ENCODE measurements around the gene NTMT1. TPM values are rescaled to one million over a fixed set of nuclear protein-coding genes. Genes with fewer than 3 reads are reported as not detected.
A peak's percentile ranks its signal among the peaks of the same experiment; 100 is the strongest.

Gene NTMT1
- total and polyA plus RNA-seq, 9 of the 15 experiments (the other 6 are each of a cell fraction or from before 2014, with no cell fraction given), result 42.1 to 116 (median 74.7) TPM

DNA sequence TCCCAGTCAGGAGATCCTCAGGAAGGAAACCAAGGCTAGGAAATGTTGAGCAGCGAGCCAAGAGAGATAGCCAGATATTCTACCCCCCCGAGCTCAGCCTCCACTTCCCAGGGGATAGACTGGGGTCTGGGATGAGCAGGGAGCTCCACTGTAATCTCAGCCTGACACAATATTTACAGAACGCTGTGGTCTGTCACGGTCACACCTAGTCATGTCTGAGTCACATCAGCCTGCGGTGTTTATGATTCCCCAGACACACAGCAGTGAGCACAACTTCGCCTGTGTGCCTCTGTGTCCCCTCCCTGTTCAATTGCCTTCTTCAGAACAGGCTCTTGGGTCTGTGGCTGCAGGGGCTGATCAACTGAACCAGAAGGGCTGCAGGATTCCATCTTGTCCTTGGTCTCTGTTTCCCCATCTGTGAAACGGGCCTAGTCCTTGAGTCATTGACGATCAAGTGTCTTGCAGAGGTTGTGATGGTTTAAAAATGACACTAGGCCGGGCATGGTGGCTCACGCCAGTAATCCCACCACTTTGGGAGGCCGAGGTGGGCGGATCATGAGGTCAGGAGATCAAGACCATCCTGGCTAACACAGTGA lies 30.9 kb downstream of the NTMT1 start (continued):
- peak; percentile 74 for TF ChIP-seq JUND (IDR thresholded peaks at IDR 0.05; ENCODE audit: borderline replicate concordance, low read depth, low read length)
- peak; percentile 44; the same call in 1 of the 3 replicates for TF ChIP-seq JUND (tag; IDR thresholded peaks at IDR 0.05; ENCODE audit: borderline replicate concordance, low read depth, low read length)
- 0 out of 4 replicates have a peak, but pooled peaks of 1 of the 2 experiments have one; percentile 21 for TF ChIP-seq TRIM24 (IDR thresholded peaks at IDR 0.05)
- TF ChIP-seq, protein P1, sequence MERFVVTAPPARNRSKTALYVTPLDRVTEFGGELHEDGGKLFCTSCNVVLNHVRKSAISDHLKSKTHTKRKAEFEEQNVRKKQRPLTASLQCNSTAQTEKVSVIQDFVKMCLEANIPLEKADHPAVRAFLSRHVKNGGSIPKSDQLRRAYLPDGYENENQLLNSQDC (CRISPR knock-in tag; IDR thresholded peaks at IDR 0.05), result no peak
- peak; percentile 74 for TF ChIP-seq ATF3 (IDR thresholded peaks at IDR 0.05)
- no peak for TF ChIP-seq ATF3 (CRISPR knock-in tag; conservative IDR thresholded peaks at IDR 0.05)
- TF ChIP-seq MAFF (IDR thresholded peaks at IDR 0.05; ENCODE audit: low read length), result no peak
- peak; percentile 87 for TF ChIP-seq SMARCE1 (IDR thresholded peaks at IDR 0.05)
- TF ChIP-seq CBFA2T3 (IDR thresholded peaks at IDR 0.05), result peak; percentile 69
- TF ChIP-seq CBFA2T2 (conservative IDR thresholded peaks at IDR 0.05), result peak; percentile 57; the same call in 1 of the 2 replicates
- peak; percentile 20; the same call in 1 of the 2 replicates for TF ChIP-seq ESRRA (IDR thresholded peaks at IDR 0.05; ENCODE audit: borderline replicate concordance, low read depth)
- peak; percentile 35; the same call in 1 of the 2 replicates for TF ChIP-seq BHLHE40 (IDR thresholded peaks at IDR 0.05; ENCODE audit: low read length)
- no peak for TF ChIP-seq PRDM10 (IDR thresholded peaks at IDR 0.05; ENCODE audit: partially characterized antibody)
- peak; percentile 45 to 58; a peak in 3 of 4 replicates for TF ChIP-seq KDM1A (IDR thresholded peaks at IDR 0.05)
- peak; percentile 97 for TF ChIP-seq FOSL1 (tag; conservative IDR thresholded peaks at IDR 0.05)
- TF ChIP-seq ARID1B (IDR thresholded peaks at IDR 0.05), result peak; percentile 87
- TF ChIP-seq FOXA3 (CRISPR knock-in tag; conservative IDR thresholded peaks at IDR 0.05 in 1 of 2, IDR thresholded peaks at IDR 0.05 in 1 of 2), result peak; percentile 63 to 92
- peak; percentile 56; the same call in 1 of the 2 replicates for TF ChIP-seq BCOR (IDR thresholded peaks at IDR 0.05)
- TF ChIP-seq RCOR1 (IDR thresholded peaks at IDR 0.05; ENCODE audit: borderline replicate concordance in 1 of 2, low read depth in 2 of 2, low read length in 2 of 2), result peak in 1 of 2 experiments; percentile 29; a peak in 1 of 4 replicates
- no peak for TF ChIP-seq ILK (tag; IDR thresholded peaks at IDR 0.05; ENCODE audit: borderline replicate concordance, low read depth)
- TF ChIP-seq, protein P2, sequence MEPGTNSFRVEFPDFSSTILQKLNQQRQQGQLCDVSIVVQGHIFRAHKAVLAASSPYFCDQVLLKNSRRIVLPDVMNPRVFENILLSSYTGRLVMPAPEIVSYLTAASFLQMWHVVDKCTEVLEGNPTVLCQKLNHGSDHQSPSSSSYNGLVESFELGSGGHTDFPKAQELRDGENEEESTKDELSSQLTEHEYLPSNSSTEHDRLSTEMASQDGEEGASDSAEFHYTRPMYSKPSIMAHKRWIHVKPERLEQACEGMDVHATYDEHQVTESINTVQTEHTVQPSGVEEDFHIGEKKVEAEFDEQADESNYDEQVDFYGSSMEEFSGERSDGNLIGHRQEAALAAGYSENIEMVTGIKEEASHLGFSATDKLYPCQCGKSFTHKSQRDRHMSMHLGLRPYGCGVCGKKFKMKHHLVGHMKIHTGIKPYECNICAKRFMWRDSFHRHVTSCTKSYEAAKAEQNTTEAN (CRISPR knock-in tag; IDR thresholded peaks at IDR 0.05), result no peak
- peak; percentile 27; the same call in 1 of the 2 replicates for TF ChIP-seq CTBP1 (IDR thresholded peaks at IDR 0.05; ENCODE audit: borderline replicate concordance)
- TF ChIP-seq RBM25 (IDR thresholded peaks at IDR 0.05; ENCODE audit: low read depth, low read length, severe bottlenecking), result peak; percentile 31
- no peak for TF ChIP-seq ZNF445 (CRISPR knock-in tag; IDR thresholded peaks at IDR 0.05; ENCODE audit: low read depth)
- no peak for TF ChIP-seq NCOA6 (IDR thresholded peaks at IDR 0.05)

All from K562 (cell line).